Measurements from ENCODE around the gene BHMT2. TPM values are rescaled to one million over a fixed set of nuclear protein-coding genes. Genes with fewer than 3 reads are reported as not detected.

BHMT2 gene
- total RNA-seq, 4 donors from 2014 or later: 20.8 to 37.2 (median 25.0) TPM

DNA sequence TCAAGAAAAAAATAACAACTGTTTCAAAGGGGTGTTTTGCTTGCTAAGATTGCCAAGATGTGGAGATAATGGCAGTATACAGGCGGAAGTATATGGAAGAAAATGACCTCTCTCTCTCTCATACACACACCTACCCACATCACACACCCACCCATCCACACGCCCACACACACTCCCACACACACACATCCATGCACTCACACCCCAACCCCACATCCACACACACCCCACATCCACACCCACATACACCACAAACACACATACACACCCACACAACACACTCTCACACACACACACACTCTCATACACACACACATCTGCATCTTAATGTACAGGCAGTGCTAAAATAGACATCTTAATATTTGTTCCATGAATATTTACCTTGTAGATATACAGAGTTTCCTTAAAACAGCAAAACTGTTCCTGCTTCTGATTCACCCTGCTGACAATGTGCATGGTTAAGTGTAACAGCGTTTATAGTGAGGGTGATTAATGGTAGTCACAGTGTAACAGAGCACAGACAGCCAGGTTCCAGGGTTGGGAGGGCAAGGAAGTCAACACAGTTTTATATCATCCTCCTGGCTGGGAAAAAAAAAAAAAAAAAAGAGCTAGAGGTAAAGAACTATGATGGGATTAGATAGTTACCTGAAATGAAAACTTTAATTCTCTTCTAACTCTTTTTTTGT lies 8.3 kb downstream of the BHMT2 start:
- ATAC-seq (ENCODE audit: low FRiP score) (no peak), DNase-seq (ENCODE audit: low spot score) (no peak)
- TF ChIP-seq, protein P1, sequence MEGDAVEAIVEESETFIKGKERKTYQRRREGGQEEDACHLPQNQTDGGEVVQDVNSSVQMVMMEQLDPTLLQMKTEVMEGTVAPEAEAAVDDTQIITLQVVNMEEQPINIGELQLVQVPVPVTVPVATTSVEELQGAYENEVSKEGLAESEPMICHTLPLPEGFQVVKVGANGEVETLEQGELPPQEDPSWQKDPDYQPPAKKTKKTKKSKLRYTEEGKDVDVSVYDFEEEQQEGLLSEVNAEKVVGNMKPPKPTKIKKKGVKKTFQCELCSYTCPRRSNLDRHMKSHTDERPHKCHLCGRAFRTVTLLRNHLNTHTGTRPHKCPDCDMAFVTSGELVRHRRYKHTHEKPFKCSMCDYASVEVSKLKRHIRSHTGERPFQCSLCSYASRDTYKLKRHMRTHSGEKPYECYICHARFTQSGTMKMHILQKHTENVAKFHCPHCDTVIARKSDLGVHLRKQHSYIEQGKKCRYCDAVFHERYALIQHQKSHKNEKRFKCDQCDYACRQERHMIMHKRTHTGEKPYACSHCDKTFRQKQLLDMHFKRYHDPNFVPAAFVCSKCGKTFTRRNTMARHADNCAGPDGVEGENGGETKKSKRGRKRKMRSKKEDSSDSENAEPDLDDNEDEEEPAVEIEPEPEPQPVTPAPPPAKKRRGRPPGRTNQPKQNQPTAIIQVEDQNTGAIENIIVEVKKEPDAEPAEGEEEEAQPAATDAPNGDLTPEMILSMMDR (IDR thresholded peaks at IDR 0.05): no peak

DNA sequence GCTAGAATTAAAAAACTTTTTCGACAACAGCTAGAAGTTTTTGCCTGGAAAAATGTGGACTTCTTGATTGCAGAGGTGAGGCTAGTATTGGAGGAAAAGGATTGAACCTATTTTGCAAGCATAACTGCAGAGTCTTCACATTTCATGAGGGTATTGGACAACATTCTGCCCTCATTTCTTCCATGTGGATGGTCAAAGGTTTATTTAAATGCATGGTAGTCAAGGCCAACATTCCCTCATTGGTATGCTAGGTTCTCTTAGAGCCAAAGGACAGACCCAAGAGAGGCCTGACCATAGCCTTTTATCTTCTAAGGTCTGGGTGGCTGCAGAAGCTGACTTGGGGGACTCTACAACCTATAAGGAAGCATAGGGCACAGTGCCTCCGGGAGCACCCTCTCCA lies 11.2 kb downstream of the BHMT2 start:
- DNase-seq (ENCODE audit: low spot score) (no peak), ATAC-seq (ENCODE audit: low FRiP score) (no peak)
- TF ChIP-seq, protein P1 (IDR thresholded peaks at IDR 0.05): no peak

DNA sequence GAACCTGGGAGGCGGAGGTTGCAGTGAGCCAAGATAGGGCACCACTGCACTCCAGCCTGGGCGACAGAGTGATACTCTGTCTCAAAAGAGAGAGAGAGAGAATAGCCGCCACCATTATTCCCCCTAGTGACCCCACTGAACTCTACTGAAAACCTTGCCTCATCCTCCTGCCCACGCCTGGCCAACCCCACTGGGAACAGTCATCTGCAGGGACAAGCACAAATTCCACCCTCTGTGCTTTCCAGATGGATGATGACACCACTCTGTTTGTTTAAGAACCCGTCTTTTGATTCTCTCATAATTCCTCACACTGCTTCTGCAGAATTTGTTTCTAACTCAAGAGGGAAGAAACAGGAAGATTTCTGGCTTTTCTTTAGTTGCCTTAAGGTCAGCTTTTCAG lies 12.2 kb downstream of the BHMT2 start:
- TF ChIP-seq, protein P1 (IDR thresholded peaks at IDR 0.05): no peak
- DNase-seq (ENCODE audit: low spot score) (no peak), ATAC-seq (ENCODE audit: low FRiP score) (no peak)

DNA sequence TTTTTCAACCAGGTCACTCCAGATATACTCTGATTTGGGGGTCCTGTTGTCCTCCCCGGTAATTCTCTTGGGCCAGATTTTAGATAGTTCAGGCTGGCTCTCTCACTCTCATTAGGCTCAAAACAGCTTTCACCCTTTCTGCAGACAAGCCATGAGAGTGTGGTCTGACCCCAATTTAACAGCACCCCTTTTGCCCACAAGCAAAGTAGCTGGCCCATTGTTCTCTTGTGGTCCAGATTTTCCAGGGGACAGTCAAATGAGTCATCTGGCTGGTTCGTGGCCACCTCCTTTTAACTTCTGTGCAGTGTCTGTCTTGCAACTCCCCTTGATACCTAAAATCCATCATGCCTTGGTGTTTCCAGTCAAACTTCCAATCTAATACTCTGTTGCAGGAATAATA lies 16.5 kb downstream of the BHMT2 start:
- TF ChIP-seq, protein P1 (IDR thresholded peaks at IDR 0.05): no peak

DNA sequence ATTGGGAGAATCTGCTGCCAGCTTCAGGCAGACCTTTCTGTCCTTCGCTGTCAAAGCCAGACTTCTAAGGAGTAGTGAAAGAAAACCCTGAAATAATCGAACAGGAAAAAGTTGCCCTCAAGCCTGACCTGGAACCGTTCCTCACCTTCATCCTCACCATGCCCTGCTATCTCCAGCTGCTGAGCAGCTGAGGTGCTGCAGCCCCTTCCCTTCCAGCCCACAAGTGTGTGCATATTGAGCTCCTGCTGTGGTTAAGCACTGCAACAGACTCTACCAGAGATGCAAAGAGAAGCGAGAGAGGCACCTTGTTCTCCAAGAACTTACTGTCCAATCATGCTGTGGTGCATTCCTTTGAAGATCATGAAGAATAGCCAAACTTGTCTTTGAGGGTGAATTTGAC lies 18.9 kb downstream of the BHMT2 start:
- ATAC-seq (ENCODE audit: low FRiP score): no peak

More for the DNA sequence above, 16.5 kb downstream of the BHMT2 start:
- ATAC-seq (ENCODE audit: low FRiP score) (no peak), DNase-seq (ENCODE audit: low spot score) (no peak)

DNA sequence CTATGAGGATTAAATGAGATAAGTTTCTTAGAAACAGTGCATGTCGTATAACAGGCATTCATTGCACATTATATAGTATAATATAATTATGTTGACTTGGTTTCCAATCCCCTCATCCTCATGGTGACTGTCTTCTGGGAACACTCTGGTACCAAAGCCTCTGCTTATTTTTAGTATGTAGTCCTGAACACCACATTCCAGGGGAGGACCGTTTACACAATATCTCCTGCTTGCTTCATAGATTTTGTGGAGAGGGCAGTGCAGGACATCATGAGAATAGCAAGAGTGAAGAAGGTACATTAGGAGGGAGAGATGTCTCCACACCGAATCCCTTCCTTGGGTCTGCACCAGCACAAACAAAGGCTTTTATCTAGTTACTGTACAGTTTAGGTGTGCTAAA lies 21.5 kb downstream of the BHMT2 start:
- ATAC-seq (ENCODE audit: low FRiP score): no peak
- no peak for DNase-seq (ENCODE audit: low spot score)
- TF ChIP-seq, protein P1 (IDR thresholded peaks at IDR 0.05): no peak

More for the DNA sequence above, 18.9 kb downstream of the BHMT2 start:
- TF ChIP-seq, protein P1 (IDR thresholded peaks at IDR 0.05): no peak
- DNase-seq (ENCODE audit: low spot score): no peak

DNA sequence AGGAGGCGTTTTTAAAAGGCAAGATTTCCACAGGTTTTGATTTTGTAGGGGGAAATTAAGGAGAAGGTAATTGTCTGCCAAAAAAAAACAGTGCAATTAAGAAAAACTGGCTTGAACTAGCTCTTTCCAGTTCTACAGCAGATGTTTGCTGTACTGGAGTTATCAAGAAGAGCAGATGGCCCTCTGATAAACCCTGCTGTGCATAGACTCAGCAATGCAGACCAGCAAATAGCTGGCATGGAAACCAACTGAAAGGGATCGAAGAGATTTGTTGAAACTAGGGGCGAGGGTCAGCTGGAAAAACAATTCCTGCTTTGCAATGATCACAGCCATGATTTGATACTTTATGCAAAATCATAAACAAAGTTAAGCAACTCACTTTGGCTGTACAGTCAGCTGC lies 24.2 kb downstream of the BHMT2 start:
- no peak for ATAC-seq (ENCODE audit: low FRiP score)
- no peak for DNase-seq (ENCODE audit: low spot score)
- TF ChIP-seq, protein P1 (IDR thresholded peaks at IDR 0.05): no peak

Data from omental fat pad (tissue), 4 donors.